Mesenchymal stem cell (in vitro differentiated cells and primary cell): Measurements from ENCODE around the gene TNS1.

ENCODE experiments used
- DNase-seq: peaks from one replicate; pipeline ENCODE4 v3.0.0-alpha.2; 2013
- H2AFZ ChIP-seq: one replicate; pipeline ENCODE4 v1.6.1; 2013; ENCODE audit warnings: low read depth, mild to moderate bottlenecking, control low read depth, inconsistent platforms, low read length, moderate library complexity
- H2AK5ac ChIP-seq: 2 replicates; pipeline ENCODE4 v1.6.1; 2013; ENCODE audit warnings: low read length, moderate library complexity, mild to moderate bottlenecking, inconsistent platforms; ENCODE audit not compliant: severe bottlenecking
- H2BK120ac ChIP-seq: one replicate; pipeline ENCODE4 v1.6.1; 2013; ENCODE audit warnings: low read depth, mild to moderate bottlenecking, inconsistent platforms, low read length, moderate library complexity
- H2BK12ac ChIP-seq, 2 experiments: one replicate each; pipeline ENCODE4 v1.6.1; 2013; ENCODE audit warnings: inconsistent platforms in 2 of 2, low read length in 2 of 2, mild to moderate bottlenecking in 2 of 2, moderate library complexity in 2 of 2, control low read depth in 1 of 2
- H2BK15ac ChIP-seq: one replicate; pipeline ENCODE4 v1.6.1; 2013; ENCODE audit warnings: mild to moderate bottlenecking, low read depth, inconsistent platforms; ENCODE audit not compliant: poor library complexity, severe bottlenecking
- H2BK5ac ChIP-seq: 2 replicates; pipeline ENCODE4 v1.6.1; 2013; ENCODE audit warnings: low read depth, mild to moderate bottlenecking, low read length, control low read depth, inconsistent platforms; ENCODE audit not compliant: poor library complexity, severe bottlenecking
- H3K14ac ChIP-seq, 2 experiments: one replicate each; pipeline ENCODE4 v1.6.1; 2013; ENCODE audit warnings: inconsistent platforms in 2 of 2, low read length in 2 of 2, control low read depth in 1 of 2, mild to moderate bottlenecking in 1 of 2, moderate library complexity in 1 of 2
- H3K18ac ChIP-seq, 2 experiments: one replicate each; pipeline ENCODE4 v1.6.1; 2013; ENCODE audit warnings: inconsistent platforms in 2 of 2, low read length in 2 of 2, control low read depth in 1 of 2, low read depth in 1 of 2, mild to moderate bottlenecking in 1 of 2
- H3K23ac ChIP-seq, 2 experiments: one replicate each; pipeline ENCODE4 v1.6.1; 2013; ENCODE audit warnings: inconsistent platforms in 2 of 2, low read length in 2 of 2, mild to moderate bottlenecking in 2 of 2, moderate library complexity in 2 of 2, control low read depth in 1 of 2
- H3K27ac ChIP-seq: 2 replicates; pipeline ENCODE4 v1.5.1; 2013; ENCODE audit warnings: mild to moderate bottlenecking, moderate library complexity, low read length, control low read depth, inconsistent platforms; ENCODE audit not compliant: poor library complexity, severe bottlenecking
- H3K27me3 ChIP-seq, 2 experiments: 2 replicates each; pipeline versions ENCODE4 v1.6.1 to v1.7.0; 2013; ENCODE audit warnings: low read length in 2 of 2, mild to moderate bottlenecking in 2 of 2, moderate library complexity in 2 of 2, control low read depth in 1 of 2, inconsistent platforms in 1 of 2; ENCODE audit not compliant: control insufficient read depth in 1 of 2, insufficient read depth in 1 of 2
- H3K36me3 ChIP-seq, 2 experiments: 2 replicates each; pipeline versions ENCODE4 v1.6.1 to v1.7.0; 2013; ENCODE audit warnings: low read length in 2 of 2, control low read depth in 1 of 2, inconsistent platforms in 1 of 2, low read depth in 1 of 2, mild to moderate bottlenecking in 1 of 2; ENCODE audit not compliant: insufficient read depth in 2 of 2, control insufficient read depth in 1 of 2
- H3K4ac ChIP-seq, 2 experiments: one replicate each; pipeline ENCODE4 v1.6.1; 2013; ENCODE audit warnings: inconsistent platforms in 2 of 2, low read length in 2 of 2, mild to moderate bottlenecking in 2 of 2, moderate library complexity in 2 of 2, control low read depth in 1 of 2, low read depth in 1 of 2
- H3K4me1 ChIP-seq: 2 replicates; pipeline ENCODE4 v1.6.1; 2013; ENCODE audit warnings: low read depth, low read length, control low read depth; ENCODE audit not compliant: control insufficient read depth, insufficient read depth
- H3K4me2 ChIP-seq: 2 replicates; pipeline ENCODE4 v1.6.1; 2013; ENCODE audit warnings: low read length, mild to moderate bottlenecking, inconsistent platforms; ENCODE audit not compliant: poor library complexity, severe bottlenecking
- H3K4me3 ChIP-seq, 2 experiments: 2 replicates each; pipeline versions ENCODE4 v1.5.1 to v1.7.0; 2013; ENCODE audit warnings: low read length in 2 of 2, mild to moderate bottlenecking in 2 of 2, control low read depth in 1 of 2, low read depth in 1 of 2; ENCODE audit not compliant: insufficient read depth in 1 of 2
- H3K79me1 ChIP-seq: replicated peaks from 2 replicates; pipeline ENCODE4 v1.6.1; 2013; ENCODE audit warnings: mild to moderate bottlenecking, control low read depth, low read length, inconsistent platforms; ENCODE audit not compliant: poor library complexity, severe bottlenecking
- H3K9ac ChIP-seq: 2 replicates; pipeline ENCODE4 v1.7.0; 2013; ENCODE audit warnings: mild to moderate bottlenecking, low read length, moderate library complexity
- H3K9me3 ChIP-seq: 2 replicates; pipeline ENCODE4 v1.7.0; 2013; ENCODE audit warnings: mild to moderate bottlenecking, low read length; ENCODE audit not compliant: control insufficient read depth
- H4K8ac ChIP-seq: one replicate; pipeline ENCODE4 v1.6.1; 2013; ENCODE audit warnings: inconsistent platforms, mild to moderate bottlenecking, low read length, moderate library complexity
- H4K91ac ChIP-seq: one replicate; pipeline ENCODE4 v1.6.1; 2013; ENCODE audit warnings: mild to moderate bottlenecking, low read length, inconsistent platforms
- WGBS: methylation state at CpG from one replicate; pipeline ENCODE4 v1.1.7; 2013; ENCODE audit warnings: mixed read lengths; 5-methylcytosine and 5-hydroxymethylcytosine counted together

Gene TNS1

GRCh38 chr2:217903142-217903858 lies 99.5 kb downstream of the TNS1 start:
- Histone ChIP-seq H2BK15ac (no peak overlapping the region), H3K23ac (no peak overlapping the region), H3K4me3 (no peak overlapping the region), H3K27ac (no peak overlapping the region), H4K8ac (no peak overlapping the region), H2AFZ (no peak overlapping the region), H3K36me3 (peaks cover 35 to 71% of the 10 kb centered on the region in 2 experiments), H3K4ac (no peak overlapping the region), H3K18ac (peak overlapping the region in 1 of 2 experiments; percentile 61), H2BK5ac (no peak overlapping the region), H3K9ac (peak overlapping the region; percentile 19), H3K9me3 (no peaks in the 10 kb centered on the region), H4K91ac (no peak overlapping the region), H2BK120ac (no peak overlapping the region), H3K4me2 (no peak overlapping the region), H2AK5ac (peak overlapping the region; percentile 12), H3K4me1 (peaks cover 39% of the 10 kb centered on the region), H3K14ac (no peak overlapping the region), H2BK12ac (peak overlapping the region in 1 of 2 experiments; percentile 55), H3K27me3 (no peaks in the 10 kb centered on the region), H3K79me1 (peaks cover 32% of the 10 kb centered on the region)
- 87% methylated on average over 8 of the region's 8 CpGs for WGBS
- no peak for DNase-seq

- peaks cover 34% of the 10 kb centered on the region for H3K79me1 ChIP-seq
- H3K23ac ChIP-seq = no peak overlapping the region
- no peak overlapping the region for H2AFZ ChIP-seq
- peaks cover 37 to 79% of the 10 kb centered on the region in 2 experiments for H3K36me3 ChIP-seq
- no peak overlapping the region for H3K4me2 ChIP-seq
- no peak overlapping the region for H2AK5ac ChIP-seq
- peak overlapping the region in 1 of 2 experiments; percentile 51 for H3K4me3 ChIP-seq
- WGBS = 34% methylated on average over 19 of the region's 19 CpGs
- peak overlapping the region in 1 of 2 experiments; percentile 61 for H3K18ac ChIP-seq
- H2BK15ac ChIP-seq = no peak overlapping the region
- H4K8ac ChIP-seq = peak overlapping the region; percentile 8
- peak overlapping the region in 1 of 2 experiments; percentile 9 for H3K14ac ChIP-seq
- H2BK120ac ChIP-seq = no peak overlapping the region
- peaks cover 40% of the 10 kb centered on the region for H3K4me1 ChIP-seq
- no peak overlapping the region for H3K27ac ChIP-seq
- H2BK5ac ChIP-seq = no peak overlapping the region
- H2BK12ac ChIP-seq = peak overlapping the region in 1 of 2 experiments; percentile 55
- peak overlapping the region; percentile 1 for H4K91ac ChIP-seq
- peak overlapping the region; percentile 19 for H3K9ac ChIP-seq
- no peaks in the 10 kb centered on the region for H3K9me3 ChIP-seq
- DNase-seq = peak; percentile 68
- no peaks in the 10 kb centered on the region for H3K27me3 ChIP-seq
- H3K4ac ChIP-seq = no peak overlapping the region
These were observed 100.2 kb downstream of the TNS1 start for GRCh38 chr2:217902379-217903141.

GRCh38 chr2:217901835-217902378 lies 100.9 kb downstream of the TNS1 start:
- Histone ChIP-seq H3K23ac (no peak overlapping the region), H3K18ac (peak overlapping the region in 1 of 2 experiments; percentile 48), H2BK12ac (peak overlapping the region; percentile 15 to 23), H2BK5ac (no peak overlapping the region), H3K4me3 (peak overlapping the region in 1 of 2 experiments; percentile 51), H3K14ac (no peak overlapping the region), H3K4ac (no peak overlapping the region), H4K91ac (no peak overlapping the region), H3K79me1 (peaks cover 34% of the 10 kb centered on the region), H2AK5ac (no peak overlapping the region), H4K8ac (peak overlapping the region; percentile 8), H3K4me2 (no peak overlapping the region), H3K9ac (peak overlapping the region; percentile 19), H3K27ac (no peak overlapping the region), H2BK15ac (no peak overlapping the region), H3K4me1 (peaks cover 40% of the 10 kb centered on the region), H3K27me3 (no peaks in the 10 kb centered on the region), H2BK120ac (no peak overlapping the region), H3K36me3 (peaks cover 44 to 81% of the 10 kb centered on the region in 2 experiments), H3K9me3 (no peaks in the 10 kb centered on the region), H2AFZ (no peak overlapping the region)
- peak; percentile 61 for DNase-seq
- WGBS = 66% methylated on average over 5 of the region's 5 CpGs

GRCh38 chr2:217901400-217901799 lies 101.4 kb downstream of the TNS1 start:
- DNase-seq = no peak
- Histone ChIP-seq H3K4me1 (peaks cover 40% of the 10 kb centered on the region), H4K8ac (no peak overlapping the region), H2BK120ac (no peak overlapping the region), H3K18ac (peak overlapping the region in 1 of 2 experiments; percentile 48), H4K91ac (no peak overlapping the region), H3K36me3 (peaks cover 46 to 79% of the 10 kb centered on the region in 2 experiments), H2BK12ac (no peak overlapping the region), H3K14ac (no peak overlapping the region), H3K4me2 (no peak overlapping the region), H3K27ac (no peak overlapping the region), H3K23ac (no peak overlapping the region), H3K27me3 (no peaks in the 10 kb centered on the region), H3K4me3 (peak overlapping the region in 1 of 2 experiments; percentile 51), H2BK15ac (no peak overlapping the region), H3K4ac (no peak overlapping the region), H3K9me3 (no peaks in the 10 kb centered on the region), H3K9ac (peak overlapping the region; percentile 19), H3K79me1 (peaks cover 32% of the 10 kb centered on the region), H2AFZ (no peak overlapping the region), H2BK5ac (no peak overlapping the region), H2AK5ac (no peak overlapping the region)
- WGBS = 92% methylated on average over 4 of the region's 4 CpGs
